Stimulated activated naive CD8-positive, alpha-beta T cell treated with anti-CD3 and anti-CD28 coated beads, Interleukin-15, amount 100 ng/mL, for 72 hours (primary cell): ENCODE data around the gene NRN1L.
A peak's percentile ranks its signal among the peaks of the same experiment; 100 is the strongest.
"Not testable (repeated sequence)": the region's sequence is repeated elsewhere in the genome, so short reads cannot be mapped to it uniquely, and the experiment has no call there.

Experiments used
- ATAC-seq: fragments of 150-1000 bp; cut with Tn5 transposase; 2 replicates; pipeline ENCODE4 v1.10.0; 2021; ENCODE audit warnings: mild to moderate bottlenecking, moderate library complexity
- DNase-seq, 2 donors: peaks; one replicate each; pipeline ENCODE4 v3.0.0; 2021 to 2022
- H3K27ac Mint-ChIP-seq, 2 donors: one replicate each; pipeline ENCODE4 v1.8.0; 2022; ENCODE audit warnings: mild to moderate bottlenecking in 2 of 2, mixed read lengths in 2 of 2, moderate library complexity in 2 of 2
- H3K27me3 Mint-ChIP-seq: one replicate; pipeline ENCODE4 v1.8.0; 2022; ENCODE audit warnings: mixed read lengths
- H3K4me1 Mint-ChIP-seq: one replicate; pipeline ENCODE4 v1.8.0; 2022; ENCODE audit warnings: mild to moderate bottlenecking, mixed read lengths
- H3K4me3 Mint-ChIP-seq, 2 donors: one replicate each; pipeline ENCODE4 v1.8.0; 2022; ENCODE audit warnings: mild to moderate bottlenecking in 2 of 2, mixed read lengths in 2 of 2, moderate library complexity in 1 of 2
- H3K9me3 Mint-ChIP-seq, 2 donors: one replicate each; pipeline ENCODE4 v1.8.0; 2022; ENCODE audit warnings: mixed read lengths in 2 of 2

The NRN1L gene

GRCh38 chr16:67884684-67885083 lies at the start of gene NRN1L:
NRN1L (plus strand) TSS chr16:67884885; CDS start chr16:67884904, 19 bp downstream.
- ATAC-seq (no peak), DNase-seq (no peak)
- Mint-ChIP-seq H3K27me3 (no peaks in the 10 kb centered on the region), H3K27ac (peak within 1 kb of the TSS in 1 of 2 donors; percentile 67), H3K4me1 (no peaks in the 10 kb centered on the region), H3K4me3 (no peak within 1 kb of the TSS), H3K9me3 (no peaks in the 10 kb centered on the region)

- not testable (repeated sequence) for H3K4me3 Mint-ChIP-seq, H3K9me3 Mint-ChIP-seq, ATAC-seq, DNase-seq, H3K27me3 Mint-ChIP-seq, H3K27ac Mint-ChIP-seq
- peaks cover 21% of the 10 kb centered on the region for H3K4me1 Mint-ChIP-seq
These were observed 47.5 kb upstream of the NRN1L start for GRCh38 chr16:67837190-67837589.

GRCh38 chr16:67837811-67838210 lies 46.9 kb upstream of the NRN1L start:
- H3K9me3 Mint-ChIP-seq: no peaks in the 10 kb centered on the region
- no peak for DNase-seq
- ATAC-seq: no peak
- H3K27ac Mint-ChIP-seq: no peak overlapping the region
- H3K27me3 Mint-ChIP-seq: no peaks in the 10 kb centered on the region
- H3K4me1 Mint-ChIP-seq: peaks cover 15% of the 10 kb centered on the region
- no peak overlapping the region for H3K4me3 Mint-ChIP-seq

- Mint-ChIP-seq H3K27me3 (no peaks in the 10 kb centered on the region), H3K4me1 (peaks cover 40% of the 10 kb centered on the region), H3K9me3 (no peaks in the 10 kb centered on the region)
These were observed 43.4 kb upstream of the NRN1L start for GRCh38 chr16:67841198-67841815.

GRCh38 chr16:67841816-67842508 lies 42.7 kb upstream of the NRN1L start, which contains the start of gene THAP11:
THAP11 (plus strand) TSS chr16:67842320; CDS start chr16:67842555, 235 bp downstream.
- DNase-seq (peak; percentile 96), ATAC-seq (peak; percentile 66)
- Mint-ChIP-seq H3K27ac (peak within 1 kb of the TSS; percentile 98), H3K4me1 (peaks cover 40% of the 10 kb centered on the region), H3K9me3 (no peaks in the 10 kb centered on the region), H3K4me3 (peak within 1 kb of the TSS; percentile 93 to 99), H3K27me3 (no peaks in the 10 kb centered on the region)

More at GRCh38 chr16:67841198-67841815, 43.4 kb upstream of the NRN1L start:
- no peak for DNase-seq
- ATAC-seq: no peak
- peak overlapping the region; percentile 93 to 94 for H3K4me3 Mint-ChIP-seq
- H3K27ac Mint-ChIP-seq: peak overlapping the region; percentile 89 to 98

GRCh38 chr16:67842509-67843342 lies 42.0 kb upstream of the NRN1L start:
- DNase-seq: peak; percentile 75 to 79
- Mint-ChIP-seq H3K9me3 (no peaks in the 10 kb centered on the region), H3K4me3 (peak overlapping the region; percentile 93 to 99), H3K27me3 (no peaks in the 10 kb centered on the region), H3K4me1 (peaks cover 42% of the 10 kb centered on the region), H3K27ac (peak overlapping the region; percentile 88 to 98)
- peak; percentile 34 for ATAC-seq

- H3K27ac Mint-ChIP-seq: peak overlapping the region; percentile 88 to 98
- no peak for ATAC-seq
These were observed 41.3 kb upstream of the NRN1L start for GRCh38 chr16:67843343-67843765.

GRCh38 chr16:67844497-67844896 lies 40.2 kb upstream of the NRN1L start:
- ATAC-seq (no peak), DNase-seq (no peak)
- Mint-ChIP-seq H3K4me1 (peaks cover 55% of the 10 kb centered on the region), H3K4me3 (peak overlapping the region; percentile 94 to 99), H3K27me3 (no peaks in the 10 kb centered on the region), H3K27ac (no peak overlapping the region), H3K9me3 (no peaks in the 10 kb centered on the region)

More at GRCh38 chr16:67843343-67843765, 41.3 kb upstream of the NRN1L start:
- no peaks in the 10 kb centered on the region for H3K27me3 Mint-ChIP-seq
- H3K9me3 Mint-ChIP-seq: no peaks in the 10 kb centered on the region
- H3K4me3 Mint-ChIP-seq: peak overlapping the region; percentile 93 to 99
- peaks cover 48% of the 10 kb centered on the region for H3K4me1 Mint-ChIP-seq
- no peak for DNase-seq

GRCh38 chr16:67845291-67846062 lies 39.2 kb upstream of the NRN1L start:
- peak overlapping the region; percentile 88 to 94 for H3K4me3 Mint-ChIP-seq
- DNase-seq (no peak), ATAC-seq (no peak)
- H3K27me3 Mint-ChIP-seq: no peaks in the 10 kb centered on the region
- peaks cover 62% of the 10 kb centered on the region for H3K4me1 Mint-ChIP-seq
- H3K27ac Mint-ChIP-seq: peak overlapping the region; percentile 93 to 97
- no peaks in the 10 kb centered on the region for H3K9me3 Mint-ChIP-seq

GRCh38 chr16:67846063-67846319 lies 38.7 kb upstream of the NRN1L start:
- Mint-ChIP-seq H3K9me3 (no peaks in the 10 kb centered on the region), H3K27me3 (no peaks in the 10 kb centered on the region), H3K4me3 (peak overlapping the region; percentile 88 to 94), H3K27ac (peak overlapping the region; percentile 93 to 97), H3K4me1 (peaks cover 63% of the 10 kb centered on the region)
- no peak for DNase-seq
- no peak for ATAC-seq

GRCh38 chr16:67846320-67847063 lies 38.2 kb upstream of the NRN1L start, which contains the start of gene NUTF2:
NUTF2 (plus strand) TSS chr16:67846933; CDS start chr16:67865131, 18,198 bp downstream.
- H3K27me3 Mint-ChIP-seq: no peaks in the 10 kb centered on the region
- peaks cover 59% of the 10 kb centered on the region for H3K4me1 Mint-ChIP-seq
- H3K4me3 Mint-ChIP-seq: peak within 1 kb of the TSS; percentile 90 to 94
- peak within 1 kb of the TSS; percentile 93 to 97 for H3K27ac Mint-ChIP-seq
- ATAC-seq: peak; percentile 80
- H3K9me3 Mint-ChIP-seq: no peaks in the 10 kb centered on the region
- peak; percentile 97 to 98 for DNase-seq

GRCh38 chr16:67847064-67847861 lies 37.4 kb upstream of the NRN1L start, which contains the start of gene CENPT:
CENPT (minus strand) TSS chr16:67847693; CDS start chr16:67833859, 13,834 bp downstream.
- ATAC-seq (peak; percentile 63), DNase-seq (no peak)
- no peaks in the 10 kb centered on the region for H3K27me3 Mint-ChIP-seq
- H3K4me1 Mint-ChIP-seq: peaks cover 56% of the 10 kb centered on the region
- H3K27ac Mint-ChIP-seq: peak within 1 kb of the TSS; percentile 84 to 95
- peak within 1 kb of the TSS; percentile 90 to 94 for H3K4me3 Mint-ChIP-seq
- H3K9me3 Mint-ChIP-seq: no peaks in the 10 kb centered on the region

GRCh38 chr16:67848118-67848517 lies 36.6 kb upstream of the NRN1L start:
- peaks cover 53% of the 10 kb centered on the region for H3K4me1 Mint-ChIP-seq
- H3K9me3 Mint-ChIP-seq: no peaks in the 10 kb centered on the region
- H3K27me3 Mint-ChIP-seq: no peaks in the 10 kb centered on the region
- peak overlapping the region in 1 of 2 donors; percentile 78 for H3K27ac Mint-ChIP-seq
- H3K4me3 Mint-ChIP-seq: peak overlapping the region; percentile 90 to 92
- ATAC-seq: no peak
- no peak for DNase-seq

- DNase-seq: no peak
- Mint-ChIP-seq H3K4me3 (no peak overlapping the region), H3K27me3 (no peaks in the 10 kb centered on the region), H3K9me3 (no peaks in the 10 kb centered on the region), H3K4me1 (peaks cover 49% of the 10 kb centered on the region), H3K27ac (peak overlapping the region; percentile 8 to 86)
- no peak for ATAC-seq
These were observed 31.0 kb upstream of the NRN1L start for GRCh38 chr16:67853670-67854069.
